SK-N-SH (cell line): ENCODE results near the gene NKX6-2.

Source experiments
- EP300 ChIP-seq, 2 experiments: IDR thresholded peaks; 2 replicates each; pipeline versions ENCODE4 v1.4.0 to v1.6.1; 2012; ENCODE audit warnings: borderline replicate concordance in 1 of 2, low read depth in 1 of 2, low read length in 1 of 2
- EZH2phosphoT487 ChIP-seq: fragments of 200-600 bp; sonication (generic); IDR thresholded peaks from 2 replicates; pipeline ENCODE4 v1.6.1; 2017; ENCODE audit warnings: low read depth, mixed run types, mild to moderate bottlenecking, antibody characterized with exemption, moderate library complexity, borderline replicate concordance
- GATA2 ChIP-seq: sonication (generic); formaldehyde crosslinking; IDR thresholded peaks from 2 replicates; pipeline ENCODE4 v1.5.0; 2020; ENCODE audit warnings: mild to moderate bottlenecking, missing genetic modification reagents
- MAX ChIP-seq: IDR thresholded peaks from 2 replicates; pipeline ENCODE4 v1.4.0; 2012; ENCODE audit warnings: low read depth
- MXI1 ChIP-seq: IDR thresholded peaks from 2 replicates; pipeline ENCODE4 v1.6.1; 2012; ENCODE audit warnings: mild to moderate bottlenecking, low read depth, low read length, improper control_type of control experiment
- PBX3 ChIP-seq: IDR thresholded peaks from 2 replicates; pipeline ENCODE4; 2012
- POLR2AphosphoS5 ChIP-seq: IDR thresholded peaks from 2 replicates; pipeline ENCODE4 v1.6.1; 2012; ENCODE audit warnings: low read depth, low read length
- RAD21 ChIP-seq: IDR thresholded peaks from 2 replicates; pipeline ENCODE4 v1.6.1; 2012; ENCODE audit warnings: mild to moderate bottlenecking, low read length
- YY1 ChIP-seq: IDR thresholded peaks from 2 replicates; pipeline ENCODE4 v1.4.0; 2012; ENCODE audit warnings: low read depth, mild to moderate bottlenecking
- TF ChIP-seq, protein P1 (sequence below): IDR thresholded peaks from 2 replicates; pipeline ENCODE4 v1.6.1; 2012; ENCODE audit warnings: mild to moderate bottlenecking, low read depth, low read length, moderate library complexity
- TF ChIP-seq, protein P2 (sequence below): fragments of 200-600 bp; sonication (generic); IDR thresholded peaks from 2 replicates; pipeline ENCODE4 v1.6.1; 2017; ENCODE audit warnings: antibody characterized with exemption, mild to moderate bottlenecking, moderate library complexity

DNA sequence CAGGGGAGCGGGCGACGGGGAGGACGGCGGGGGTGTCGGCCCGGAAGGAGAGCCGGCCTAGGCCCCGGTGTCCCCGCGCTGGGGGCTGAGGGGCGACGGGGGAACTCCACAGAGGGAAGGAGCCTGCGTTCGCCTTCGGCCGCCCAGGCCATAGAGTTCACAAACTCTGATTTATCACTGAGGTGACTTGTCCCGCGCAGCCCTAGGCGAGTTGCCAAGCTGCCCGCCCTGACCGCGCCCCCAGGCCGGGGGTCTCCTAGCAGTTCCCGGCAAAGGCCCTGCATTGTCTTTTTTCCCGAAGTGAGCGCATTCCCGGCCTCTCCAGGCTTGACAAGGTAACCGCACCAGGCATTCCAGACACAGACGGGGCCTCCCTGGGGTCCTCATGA is 2.9 kb upstream of the NKX6-2 start:
- TF ChIP-seq, protein P1, sequence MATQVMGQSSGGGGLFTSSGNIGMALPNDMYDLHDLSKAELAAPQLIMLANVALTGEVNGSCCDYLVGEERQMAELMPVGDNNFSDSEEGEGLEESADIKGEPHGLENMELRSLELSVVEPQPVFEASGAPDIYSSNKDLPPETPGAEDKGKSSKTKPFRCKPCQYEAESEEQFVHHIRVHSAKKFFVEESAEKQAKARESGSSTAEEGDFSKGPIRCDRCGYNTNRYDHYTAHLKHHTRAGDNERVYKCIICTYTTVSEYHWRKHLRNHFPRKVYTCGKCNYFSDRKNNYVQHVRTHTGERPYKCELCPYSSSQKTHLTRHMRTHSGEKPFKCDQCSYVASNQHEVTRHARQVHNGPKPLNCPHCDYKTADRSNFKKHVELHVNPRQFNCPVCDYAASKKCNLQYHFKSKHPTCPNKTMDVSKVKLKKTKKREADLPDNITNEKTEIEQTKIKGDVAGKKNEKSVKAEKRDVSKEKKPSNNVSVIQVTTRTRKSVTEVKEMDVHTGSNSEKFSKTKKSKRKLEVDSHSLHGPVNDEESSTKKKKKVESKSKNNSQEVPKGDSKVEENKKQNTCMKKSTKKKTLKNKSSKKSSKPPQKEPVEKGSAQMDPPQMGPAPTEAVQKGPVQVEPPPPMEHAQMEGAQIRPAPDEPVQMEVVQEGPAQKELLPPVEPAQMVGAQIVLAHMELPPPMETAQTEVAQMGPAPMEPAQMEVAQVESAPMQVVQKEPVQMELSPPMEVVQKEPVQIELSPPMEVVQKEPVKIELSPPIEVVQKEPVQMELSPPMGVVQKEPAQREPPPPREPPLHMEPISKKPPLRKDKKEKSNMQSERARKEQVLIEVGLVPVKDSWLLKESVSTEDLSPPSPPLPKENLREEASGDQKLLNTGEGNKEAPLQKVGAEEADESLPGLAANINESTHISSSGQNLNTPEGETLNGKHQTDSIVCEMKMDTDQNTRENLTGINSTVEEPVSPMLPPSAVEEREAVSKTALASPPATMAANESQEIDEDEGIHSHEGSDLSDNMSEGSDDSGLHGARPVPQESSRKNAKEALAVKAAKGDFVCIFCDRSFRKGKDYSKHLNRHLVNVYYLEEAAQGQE = no peak
- TF ChIP-seq PBX3 (no peak), YY1 (no peak), RAD21 (no peak), POLR2AphosphoS5 (no peak), GATA2 (no peak), EP300 (IDR thresholded peaks at IDR 0.05; ENCODE audit: borderline replicate concordance in 1 of 2, low read depth in 1 of 2, low read length in 1 of 2) (no peak), MXI1 (no peak), EZH2phosphoT487 (no peak), MAX (no peak)
- TF ChIP-seq, protein P2, sequence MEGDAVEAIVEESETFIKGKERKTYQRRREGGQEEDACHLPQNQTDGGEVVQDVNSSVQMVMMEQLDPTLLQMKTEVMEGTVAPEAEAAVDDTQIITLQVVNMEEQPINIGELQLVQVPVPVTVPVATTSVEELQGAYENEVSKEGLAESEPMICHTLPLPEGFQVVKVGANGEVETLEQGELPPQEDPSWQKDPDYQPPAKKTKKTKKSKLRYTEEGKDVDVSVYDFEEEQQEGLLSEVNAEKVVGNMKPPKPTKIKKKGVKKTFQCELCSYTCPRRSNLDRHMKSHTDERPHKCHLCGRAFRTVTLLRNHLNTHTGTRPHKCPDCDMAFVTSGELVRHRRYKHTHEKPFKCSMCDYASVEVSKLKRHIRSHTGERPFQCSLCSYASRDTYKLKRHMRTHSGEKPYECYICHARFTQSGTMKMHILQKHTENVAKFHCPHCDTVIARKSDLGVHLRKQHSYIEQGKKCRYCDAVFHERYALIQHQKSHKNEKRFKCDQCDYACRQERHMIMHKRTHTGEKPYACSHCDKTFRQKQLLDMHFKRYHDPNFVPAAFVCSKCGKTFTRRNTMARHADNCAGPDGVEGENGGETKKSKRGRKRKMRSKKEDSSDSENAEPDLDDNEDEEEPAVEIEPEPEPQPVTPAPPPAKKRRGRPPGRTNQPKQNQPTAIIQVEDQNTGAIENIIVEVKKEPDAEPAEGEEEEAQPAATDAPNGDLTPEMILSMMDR = no peak
